ENCODE results near the gene CCAR1.

- TF ChIP-seq POLR2A (IDR thresholded peaks at IDR 0.05), result no peak
- TF ChIP-seq CTCF (IDR thresholded peaks at IDR 0.05), result no peak
Measured at GRCh38 chr10:68705548-68705947, 15.5 kb upstream of the CCAR1 start.
